GM11168 (cell line): ENCODE results near the gene ISYNA1.

Experiments
- in situ Hi-C: fragments of 300-500 bp; cut with MboI; formaldehyde crosslinking; loops from one replicate; pipeline ENCODE4 v1.12.0; 2022; ENCODE audit warnings: low sequenced_read_pairs; ENCODE audit not compliant: unreplicated experiment

The ISYNA1 gene

DNA sequence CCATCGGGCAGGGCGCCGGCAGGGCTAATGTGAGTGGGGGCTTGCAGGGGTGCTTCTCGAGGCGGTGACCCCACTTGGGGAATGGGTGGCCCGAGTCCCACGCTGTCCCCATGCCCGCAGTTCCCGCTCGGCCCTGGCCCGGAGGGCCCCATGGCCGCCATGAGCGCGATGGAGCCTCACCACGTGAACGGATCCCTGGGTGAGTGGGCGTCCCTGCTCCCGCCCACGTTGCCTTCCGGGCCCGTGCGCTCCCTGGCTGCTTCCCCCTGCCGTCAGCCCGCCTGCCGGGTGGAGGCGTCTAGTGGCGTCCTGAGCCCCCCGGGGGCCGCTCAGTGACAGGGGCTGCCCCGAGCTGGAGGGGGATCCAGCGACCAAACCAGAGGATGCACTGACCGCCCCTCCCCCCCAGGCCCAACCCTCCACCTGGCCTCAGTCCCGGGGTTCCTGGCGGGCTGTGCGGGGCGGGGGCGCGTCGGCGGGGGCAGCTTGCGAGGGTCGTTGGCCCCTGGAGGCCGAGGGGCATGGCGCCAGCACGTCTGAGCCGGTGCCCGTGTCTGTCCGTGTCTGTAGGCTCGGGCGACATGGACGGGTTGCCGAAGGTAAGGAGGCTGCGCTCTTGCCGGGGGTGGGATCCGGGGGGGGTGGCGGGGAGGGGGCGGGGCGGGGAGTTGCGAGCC is 4.8 kb downstream of the ISYNA1 start:
- in situ Hi-C loops: no loop called here

DNA sequence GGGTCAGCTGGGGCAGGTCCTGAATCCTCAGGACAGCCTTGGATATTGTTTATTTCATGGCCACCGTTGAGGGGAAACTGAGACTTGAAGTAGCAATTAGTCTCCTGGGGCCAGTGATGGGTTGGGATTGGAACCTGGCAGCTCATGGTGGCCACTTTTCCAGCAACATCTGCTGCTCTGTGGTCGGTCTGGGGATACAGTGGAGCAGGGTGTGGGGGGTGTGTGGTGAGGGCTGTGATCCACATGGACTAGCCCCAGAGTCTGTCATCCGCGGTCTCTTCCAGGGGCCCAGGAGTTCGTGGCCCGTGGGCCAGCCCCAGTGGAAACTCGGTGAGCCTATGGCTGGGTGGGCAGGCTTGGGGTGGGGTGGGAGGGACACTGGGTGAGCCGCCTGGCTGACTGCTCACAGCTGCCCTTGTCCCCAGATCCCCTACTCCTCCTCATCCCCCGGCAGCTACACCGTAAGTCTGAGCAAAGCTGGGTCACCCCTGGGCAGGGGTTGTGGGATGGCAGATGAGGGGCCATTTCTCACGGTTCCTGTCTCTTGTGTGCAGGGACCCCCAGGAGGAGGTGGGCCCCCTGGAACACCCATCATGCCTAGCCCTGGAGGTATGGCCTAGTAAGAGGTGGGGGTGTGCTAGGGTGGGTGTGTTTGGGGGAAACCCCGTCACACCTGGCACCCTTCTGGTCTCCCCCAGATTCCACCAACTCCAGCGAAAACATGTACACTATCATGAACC is 5.5 kb downstream of the ISYNA1 start:
- in situ Hi-C loops: no loop called here

DNA sequence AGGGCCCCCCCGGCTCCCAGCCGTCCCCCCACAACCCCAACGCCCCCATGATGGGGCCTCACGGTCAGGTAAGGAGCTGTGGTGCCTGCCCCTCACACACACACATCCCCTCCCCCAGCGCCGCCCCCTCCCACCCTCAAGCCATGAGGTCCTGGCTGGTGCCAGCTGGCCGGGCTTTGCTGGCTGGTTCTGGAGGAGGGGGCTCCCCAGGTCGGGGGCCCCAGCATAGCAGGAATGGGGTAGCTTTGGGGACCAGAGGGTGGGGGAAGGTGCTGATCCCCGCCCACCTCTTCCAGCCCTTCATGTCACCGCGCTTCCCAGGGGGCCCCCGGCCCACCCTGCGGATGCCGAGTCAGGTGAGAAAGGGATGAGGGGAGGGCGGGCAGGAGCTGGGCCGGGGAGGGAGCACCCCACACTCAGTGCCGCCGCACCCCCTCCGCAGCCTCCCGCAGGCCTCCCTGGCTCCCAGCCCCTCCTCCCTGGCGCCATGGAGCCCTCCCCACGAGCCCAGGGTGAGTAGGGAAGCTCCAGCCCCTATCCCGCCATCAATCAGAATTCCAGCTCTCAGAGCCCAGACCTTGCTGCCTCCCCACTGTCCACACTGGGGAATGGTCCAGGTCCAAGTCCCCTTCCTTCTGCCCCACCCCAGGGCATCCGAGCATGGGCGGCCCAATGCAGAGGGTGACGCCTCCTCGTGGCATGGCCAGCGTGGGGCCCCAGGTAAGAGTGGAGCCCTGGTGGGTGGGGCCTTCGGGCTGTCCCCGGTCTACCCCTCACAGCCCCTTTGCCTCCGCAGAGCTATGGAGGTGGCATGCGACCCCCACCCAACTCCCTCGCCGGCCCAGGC is 6.4 kb downstream of the ISYNA1 start:
- in situ Hi-C loops: no loop called here

DNA sequence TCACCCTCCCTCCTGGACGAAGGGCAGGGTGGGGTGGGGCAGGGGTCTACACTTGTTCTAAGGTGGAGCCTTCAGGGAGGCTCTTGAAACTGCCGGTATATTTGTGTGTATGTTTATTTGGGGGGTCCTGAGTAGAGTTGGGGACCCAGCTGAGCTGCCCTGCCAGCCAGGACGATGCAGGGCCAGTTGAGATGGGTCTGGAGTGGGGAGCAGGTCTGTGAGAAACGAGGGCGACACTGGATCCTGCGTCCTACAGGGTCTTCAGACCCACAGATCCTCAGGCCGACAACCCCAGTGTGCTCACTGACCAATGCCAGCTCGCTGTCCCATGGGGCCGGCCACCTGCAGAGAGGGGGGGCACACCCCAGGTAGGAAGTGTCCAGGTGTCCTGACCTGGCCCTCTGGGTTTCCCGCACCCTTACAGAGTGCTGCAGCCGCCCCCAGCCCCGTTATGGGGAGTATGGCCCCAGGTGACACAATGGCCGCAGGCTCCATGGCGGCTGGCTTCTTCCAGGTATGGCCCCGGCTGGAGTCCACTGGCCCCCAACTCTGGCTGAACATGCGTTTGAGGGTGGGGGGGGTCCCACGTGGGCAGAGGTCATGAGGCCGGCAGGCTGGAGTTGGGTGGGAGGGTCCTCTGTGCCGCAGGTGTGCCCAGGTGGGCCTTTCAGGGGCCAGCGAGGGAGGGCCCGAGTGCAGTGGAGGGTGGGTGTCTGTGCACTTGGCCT is 7.4 kb downstream of the ISYNA1 start:
- in situ Hi-C loops: no loop called here

DNA sequence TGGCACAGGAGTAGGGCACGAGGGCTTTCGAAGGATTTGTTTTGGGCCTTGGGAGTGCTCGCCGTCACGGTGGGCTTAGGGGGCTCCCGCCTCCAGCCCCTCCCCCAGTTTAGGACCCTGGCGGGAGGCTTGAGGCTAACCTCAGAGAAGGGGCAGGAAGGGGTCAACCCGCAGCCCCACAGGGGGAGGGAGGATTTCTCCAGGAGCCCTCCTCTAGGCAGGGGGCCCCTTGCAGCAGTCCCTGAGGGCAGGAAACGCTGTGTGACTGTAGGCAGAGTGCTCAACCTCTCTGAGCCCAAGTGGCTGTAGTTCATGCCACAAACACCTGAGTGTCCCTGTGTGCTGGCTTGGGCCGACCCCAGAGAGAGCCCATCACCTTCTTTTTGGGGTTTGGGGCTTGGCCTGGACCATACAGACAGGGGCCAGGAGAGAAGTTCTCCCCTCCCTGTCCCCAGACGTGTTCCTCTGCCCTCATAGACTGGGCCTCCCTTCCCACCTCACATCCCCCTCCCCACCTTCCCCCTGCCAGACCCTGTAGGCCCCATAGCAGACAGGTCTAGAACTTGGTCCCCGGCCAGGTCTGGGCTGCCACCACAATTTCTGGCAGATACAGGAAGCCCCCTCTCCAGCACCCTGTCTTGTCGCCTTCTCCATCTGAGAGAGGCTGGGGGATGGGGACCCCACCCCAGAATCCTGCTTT is 8.1 kb downstream of the ISYNA1 start:
- in situ Hi-C loops: no loop called here

DNA sequence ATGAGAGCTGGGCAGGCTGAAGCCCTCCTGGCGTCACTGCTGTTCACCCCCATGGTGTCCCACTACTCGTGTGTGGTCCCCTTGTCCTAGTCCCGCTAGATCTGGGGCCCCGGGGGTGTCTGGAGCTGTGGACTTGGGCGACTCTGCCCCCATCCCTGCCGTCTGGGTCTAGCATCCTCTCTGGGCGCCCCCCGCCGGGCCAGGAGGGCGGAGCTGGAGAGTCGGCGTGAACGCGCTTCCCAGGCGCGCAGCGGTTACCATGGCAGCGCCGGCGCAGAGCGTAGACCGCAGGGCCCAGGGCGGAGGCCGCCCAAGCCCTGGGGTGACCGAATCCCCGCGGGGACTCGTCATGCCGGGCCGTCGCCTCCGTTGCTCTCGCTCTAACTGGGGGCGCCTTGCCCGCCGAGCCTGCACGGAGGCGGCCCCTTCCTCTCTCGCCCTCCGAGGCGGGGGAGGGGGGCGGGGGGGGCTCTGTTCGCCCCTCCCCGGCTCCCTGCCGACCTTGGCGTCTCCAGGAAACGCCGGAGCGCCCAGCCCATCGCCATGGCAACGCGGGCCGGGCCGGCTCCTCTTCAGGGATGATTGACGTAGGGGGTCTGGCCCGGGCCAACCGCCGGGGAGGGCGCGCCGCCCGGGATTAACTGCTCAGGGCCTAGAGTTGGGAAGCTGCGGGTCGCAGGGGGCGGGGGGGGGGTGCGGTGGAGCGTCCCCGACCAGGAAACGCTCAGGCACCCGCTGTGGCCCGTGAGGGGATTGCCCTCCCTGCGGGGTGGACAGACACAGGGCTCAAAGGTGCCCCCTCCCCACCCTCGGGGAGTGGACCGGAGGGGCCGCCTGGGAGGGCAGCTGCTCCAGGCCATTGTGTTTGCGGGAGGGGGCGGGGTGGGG is 8.9 kb downstream of the ISYNA1 start:
- in situ Hi-C loops: no loop called here

DNA sequence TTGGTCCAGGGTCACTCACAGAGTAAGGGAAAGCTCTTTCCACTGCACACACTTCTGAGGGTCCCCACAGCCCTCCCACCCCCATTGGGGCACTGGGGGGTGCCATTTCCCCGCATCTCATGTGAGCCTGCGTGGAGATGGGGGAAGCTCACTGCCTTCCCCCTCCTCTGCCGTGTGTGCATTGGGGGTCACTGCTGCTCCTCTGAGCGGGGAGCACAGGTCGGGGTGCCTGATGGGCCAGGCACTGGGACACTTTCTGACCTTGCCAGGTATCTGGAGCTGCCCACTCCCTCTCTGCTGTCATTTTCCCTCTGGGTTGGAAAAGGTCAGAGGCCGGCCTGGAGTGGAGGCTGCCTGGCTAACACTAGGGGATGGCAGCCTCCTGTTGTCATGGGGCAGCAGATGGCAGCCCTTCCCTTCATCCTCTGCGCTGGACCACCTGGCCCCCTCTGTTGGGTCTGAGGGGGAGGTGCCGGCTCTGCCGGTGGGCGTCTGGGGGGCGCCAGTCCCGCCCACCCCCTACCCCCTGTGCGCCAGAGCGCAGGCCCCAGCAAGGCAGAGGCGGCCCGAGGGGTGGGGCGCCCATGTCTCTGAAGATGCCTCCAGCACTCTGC is 9.7 kb downstream of the ISYNA1 start:
- in situ Hi-C loops: no loop called here

DNA sequence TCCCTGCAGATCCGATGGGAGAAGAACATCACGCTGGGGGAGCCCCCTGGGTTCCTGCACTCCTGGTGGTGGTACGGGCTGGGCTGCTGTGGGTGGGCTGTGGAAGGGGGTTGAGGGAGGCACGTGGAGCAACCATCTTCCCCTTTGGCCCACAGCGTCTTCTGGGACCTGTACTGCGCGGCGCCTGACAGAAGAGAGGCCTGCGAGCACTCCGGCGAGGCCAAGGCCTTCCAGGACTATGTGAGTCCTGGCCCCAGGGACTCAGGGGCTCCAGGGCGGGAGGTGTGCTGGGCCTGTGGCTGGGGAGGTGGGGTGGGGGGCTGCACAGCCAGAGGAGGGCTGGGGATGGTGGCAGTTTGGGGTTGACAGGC is 10.2 kb downstream of the ISYNA1 start:
- in situ Hi-C loops: no loop called here

DNA sequence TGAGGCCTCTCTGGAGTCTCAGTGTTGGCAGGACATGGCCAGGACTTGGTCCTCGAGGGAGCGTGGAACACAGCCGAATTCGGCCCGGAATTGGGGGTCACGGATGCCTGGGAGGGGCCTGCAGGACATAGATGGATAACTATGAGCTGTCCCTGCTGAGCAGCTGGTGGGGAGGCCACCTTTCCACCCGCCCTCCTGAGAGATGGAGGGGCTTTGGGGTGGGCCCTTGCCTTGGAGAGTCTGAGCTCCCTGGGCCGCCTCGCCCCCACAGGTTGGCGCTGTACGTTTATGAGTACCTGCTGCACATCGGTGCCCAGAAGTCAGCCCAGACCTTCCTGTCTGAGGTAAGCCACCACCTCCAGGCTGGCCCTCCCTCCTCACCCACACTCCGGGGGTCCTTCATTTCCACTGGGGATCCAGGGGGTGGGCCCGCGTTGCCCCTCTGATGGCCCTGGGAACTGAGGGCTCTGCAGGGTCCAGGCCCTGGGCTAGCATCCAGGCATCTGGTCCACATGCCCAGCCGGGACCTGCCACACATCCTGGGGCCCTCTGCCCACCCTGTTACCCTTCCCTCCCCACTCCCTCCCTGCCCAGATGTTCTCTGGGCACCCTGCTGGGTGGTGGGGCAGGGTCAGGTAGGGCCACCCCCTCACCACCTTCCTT is 10.7 kb downstream of the ISYNA1 start:
- in situ Hi-C loops: no loop called here

DNA sequence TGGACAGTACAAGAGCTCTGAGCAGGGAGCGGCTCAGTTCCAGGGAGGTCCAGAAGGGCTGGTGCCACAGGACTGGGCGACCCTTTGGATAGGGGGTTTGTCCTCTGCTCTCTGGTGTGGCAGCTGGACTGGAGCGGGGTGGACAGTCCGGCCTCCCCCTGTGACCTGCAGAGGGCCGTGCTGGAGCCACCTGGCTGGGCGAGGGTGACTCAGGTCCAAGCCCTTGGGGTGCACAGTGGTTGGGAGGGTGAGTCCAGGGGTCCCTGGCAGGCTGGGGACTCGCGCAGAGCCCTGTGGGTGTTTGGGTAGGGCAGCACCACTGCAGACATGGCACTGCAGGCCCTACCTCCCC is 11.5 kb downstream of the ISYNA1 start:
- in situ Hi-C loops: no loop called here

DNA sequence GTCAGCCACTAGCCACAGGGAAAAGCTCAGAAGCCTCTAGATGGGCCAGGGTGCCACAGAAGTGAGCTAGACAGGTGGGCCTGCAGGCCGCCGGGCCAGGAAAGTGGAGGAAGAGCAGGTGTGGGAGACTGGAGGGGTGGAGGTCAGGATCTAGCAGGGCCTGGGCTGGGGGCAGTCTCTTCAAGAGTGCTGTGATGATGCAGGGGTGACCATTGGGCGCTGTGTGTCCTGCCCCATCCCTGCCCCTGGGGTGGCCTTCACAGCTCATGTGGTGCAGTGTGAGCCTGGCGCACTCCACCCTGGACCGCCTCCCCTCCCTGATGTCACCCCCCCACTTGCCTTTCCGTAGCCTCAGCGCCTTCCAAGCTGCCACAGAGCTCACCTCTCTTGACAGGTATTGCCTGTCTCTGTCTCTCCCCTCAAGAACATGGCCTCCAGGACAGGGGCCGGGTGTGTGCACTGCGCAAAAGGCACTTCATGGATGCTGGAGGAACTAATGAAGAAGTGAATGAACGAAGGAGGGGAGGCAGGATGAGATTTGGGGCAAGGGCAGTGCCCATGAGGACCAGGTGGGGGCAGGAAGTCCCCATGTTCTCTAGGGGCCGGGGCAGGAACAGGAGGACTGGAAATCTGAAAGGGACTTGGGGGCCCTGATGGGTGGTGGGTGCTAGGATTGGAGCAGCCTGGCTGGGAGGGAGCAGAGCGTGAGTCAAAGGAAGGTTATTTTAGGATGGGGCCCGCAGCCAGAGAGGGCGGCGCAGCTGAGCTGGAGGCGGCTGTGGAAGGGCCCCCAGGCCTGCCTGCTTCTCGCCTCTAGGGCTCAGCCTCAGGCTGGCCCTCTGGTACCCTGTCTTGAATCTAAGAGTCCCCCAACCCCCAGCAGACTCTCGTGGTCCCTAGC is 12.2 kb downstream of the ISYNA1 start:
- in situ Hi-C loops: no loop called here

DNA sequence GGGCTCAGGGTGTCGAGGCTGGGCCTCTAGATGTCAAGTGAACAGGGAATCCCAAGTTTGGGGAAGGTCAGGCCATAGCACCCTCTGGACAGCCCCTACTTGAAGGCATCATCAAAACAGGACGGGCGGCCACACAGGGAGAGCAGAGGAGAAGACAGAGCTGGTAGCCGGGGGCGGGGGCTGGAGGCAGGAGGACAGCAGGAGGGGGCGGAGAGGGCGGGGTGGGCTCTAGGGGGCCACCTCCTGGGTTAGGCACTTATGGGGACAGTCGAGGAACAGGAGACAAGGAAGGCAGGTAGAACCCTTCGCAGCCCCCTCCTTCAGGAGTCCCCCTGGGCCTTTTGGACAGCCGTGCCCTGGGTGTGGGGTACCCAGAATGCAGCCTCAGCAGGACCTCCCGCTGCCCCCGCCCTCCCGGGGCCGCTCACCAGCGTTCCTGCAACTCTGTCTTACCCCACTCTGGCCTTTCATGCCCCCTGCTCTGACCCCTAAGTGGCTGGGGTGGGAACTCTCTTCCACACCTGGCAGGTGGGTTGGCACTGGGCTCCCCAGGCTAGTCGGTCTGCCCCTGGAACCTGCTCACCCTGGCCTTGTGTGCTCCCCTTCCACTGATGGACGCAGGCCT is 12.9 kb downstream of the ISYNA1 start:
- in situ Hi-C loops: no loop called here

DNA sequence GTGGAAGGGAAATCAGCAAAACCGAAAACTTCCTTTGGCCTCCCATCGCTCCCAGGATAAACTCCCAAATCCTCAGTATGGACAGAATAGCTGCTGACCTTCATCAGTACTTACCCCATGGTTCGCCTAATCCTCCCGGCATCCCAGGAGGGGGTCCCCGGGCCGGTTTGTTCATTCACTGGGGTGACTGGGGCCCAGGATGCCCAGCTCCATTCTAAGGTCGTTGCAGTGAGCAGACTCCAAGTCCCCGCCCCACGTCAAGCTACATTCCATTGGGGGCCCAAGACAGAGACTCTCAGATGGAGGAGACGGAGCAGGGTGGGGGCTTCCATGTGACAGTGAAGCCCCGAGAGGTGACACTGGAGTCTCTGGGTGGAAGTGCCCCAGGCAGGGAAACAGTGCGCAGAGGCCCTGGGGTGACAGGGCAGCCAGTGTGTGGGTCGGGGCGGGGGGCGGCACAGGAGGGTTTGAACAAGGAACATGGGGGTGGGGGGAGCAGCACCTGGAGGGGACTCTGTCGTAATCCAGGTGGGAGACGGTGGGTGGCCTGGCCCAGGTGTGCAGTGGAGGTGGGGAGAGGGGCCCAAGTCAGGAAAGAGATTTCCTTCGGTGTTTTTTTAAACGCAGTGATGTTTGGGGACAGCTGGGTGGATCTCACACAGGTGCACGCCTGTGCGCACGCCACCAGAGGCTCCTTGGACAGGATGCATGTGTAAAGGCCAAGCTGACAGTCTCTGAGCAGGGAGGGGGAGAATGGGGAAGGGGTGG is 13.6 kb downstream of the ISYNA1 start:
- in situ Hi-C loops: no loop called here

DNA sequence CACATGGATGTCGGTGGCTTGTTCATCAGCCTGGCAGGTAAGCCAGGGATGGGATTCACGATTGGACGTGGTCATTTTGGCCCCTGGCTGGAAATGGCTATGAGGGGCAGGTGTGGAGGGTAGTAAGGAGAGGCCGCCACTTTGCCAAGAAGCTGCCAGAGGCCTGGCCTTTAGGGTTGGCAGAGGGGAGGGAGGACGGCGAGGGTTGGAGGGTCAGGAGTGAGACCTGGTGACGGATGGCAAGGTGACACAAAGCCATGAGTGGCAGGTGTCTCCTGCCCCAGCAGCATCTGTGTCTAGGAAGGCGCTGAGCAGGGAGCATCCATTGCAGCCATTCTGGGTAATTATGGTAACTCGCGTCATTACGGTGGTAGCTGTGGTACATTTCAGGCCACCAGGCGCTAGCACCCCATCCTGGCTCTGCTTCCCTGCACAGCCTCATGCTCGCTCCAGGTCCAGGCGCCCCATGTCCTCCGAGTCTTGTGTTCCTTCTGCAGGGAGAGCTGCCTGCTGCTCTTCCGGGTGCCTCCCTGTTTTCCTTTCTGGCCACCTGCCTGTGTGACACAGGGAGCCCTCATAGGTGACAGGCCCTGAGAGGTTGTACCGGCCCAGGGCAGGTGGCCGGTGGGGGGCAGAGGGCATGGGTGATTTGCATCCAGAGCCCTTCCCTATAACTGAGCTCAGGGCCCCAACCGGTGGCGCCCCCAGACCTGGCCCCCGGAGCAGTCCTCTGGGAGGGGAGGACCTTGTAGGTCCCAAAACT is 14.5 kb downstream of the ISYNA1 start:
- in situ Hi-C loops: no loop called here

DNA sequence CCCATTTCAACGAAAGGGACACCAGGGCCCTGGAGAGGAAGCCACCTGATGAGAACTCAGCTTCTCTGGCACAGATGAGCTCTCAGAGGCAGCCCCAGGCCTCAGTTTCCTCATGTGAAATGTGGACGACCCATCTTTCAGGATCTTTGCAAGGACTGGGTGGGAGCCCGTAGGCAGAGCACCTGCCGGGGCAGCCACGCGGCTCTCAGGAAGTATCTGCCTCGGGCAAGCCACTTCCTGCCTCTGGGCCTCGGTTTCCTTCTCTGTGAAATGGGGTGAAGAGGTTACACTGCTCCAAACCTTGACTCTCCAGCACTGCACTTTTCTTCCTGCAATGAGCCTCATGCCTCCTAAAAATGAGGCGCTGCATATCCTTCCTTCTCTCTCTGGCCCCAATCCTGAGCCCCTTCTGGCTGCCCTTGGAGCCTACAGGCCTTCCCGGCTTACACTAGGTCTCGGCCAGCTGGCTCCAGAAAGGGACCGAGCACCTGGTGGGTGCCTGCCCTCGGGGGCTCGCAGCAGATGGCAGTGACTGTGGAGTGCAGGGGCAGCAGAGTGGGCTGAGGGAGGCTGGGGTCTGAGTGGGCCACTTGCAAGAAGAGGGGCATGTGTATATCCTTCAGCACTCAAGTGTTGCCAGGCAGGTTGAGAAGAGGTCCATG is 15.3 kb downstream of the ISYNA1 start:
- in situ Hi-C loops: no loop called here
